SK-N-SH (cell line): ENCODE results near the gene SGPP2. TPM values are rescaled to one million over a fixed set of nuclear protein-coding genes. Genes with fewer than 3 reads are reported as not detected.

Experiments used
- CTCF ChIA-PET: fragments of 300-600, 350-600 bp; formaldehyde crosslinking; extraction: SDS; loops from one replicate; lab custom pipeline; 2021; lab: Yijun Ruan, JAX
- POLR2A ChIA-PET: fragments of 350-600 bp; sonication (Branson Sonifier 250); formaldehyde crosslinking; extraction: SDS; loops from one replicate; lab custom pipeline; 2020; ENCODE audit warnings: antibody characterized with exemption, inconsistent platforms; lab: Yijun Ruan, JAX
- DNase-seq: peaks from one replicate; pipeline ENCODE4 v3.0.0; 2012
- H2AFZ ChIP-seq: fragments of 200-600 bp; sonication (generic); 2 replicates; pipeline ENCODE4 v1.8.1; 2016; ENCODE audit warnings: antibody characterized with exemption, mild to moderate bottlenecking, low read depth
- H3F3A ChIP-seq: fragments of 200-600 bp; sonication (generic); replicated peaks from 2 replicates; pipeline ENCODE3; 2016; ENCODE audit warnings: antibody characterized with exemption, mild to moderate bottlenecking; ENCODE audit not compliant: insufficient read depth
- H3K27ac ChIP-seq, 2 experiments: fragments of 200-500 bp in 1 of 2; fragments of 200-600 bp in 1 of 2; sonication (Bioruptor generic) in 1 of 2; sonication (generic), shearing (Covaris generic) in 1 of 2; 2 replicates each; pipeline versions ENCODE4 v1.5.1 to v1.6.1; 2014 to 2016; ENCODE audit warnings: low read depth in 2 of 2, inconsistent platforms in 1 of 2, low read length in 1 of 2, mild to moderate bottlenecking in 1 of 2, mixed read lengths in 1 of 2
- H3K27me3 ChIP-seq: fragments of 200-600 bp; sonication (generic), shearing (Covaris generic); 2 replicates; pipeline ENCODE4 v1.6.1; 2016; ENCODE audit warnings: mixed run types; ENCODE audit not compliant: insufficient read depth
- H3K36me3 ChIP-seq, 2 experiments: fragments of 200-500 bp in 1 of 2; fragments of 200-600 bp in 1 of 2; sonication (Bioruptor generic) in 1 of 2; sonication (generic) in 1 of 2; replicated peaks in 1 of 2; 2 replicates each; pipeline versions ENCODE3 to v1.5.1; 2014 to 2016; ENCODE audit warnings: low read length in 1 of 2, mild to moderate bottlenecking in 1 of 2; ENCODE audit not compliant: insufficient read depth in 2 of 2, control insufficient read depth in 1 of 2
- H3K4me1 ChIP-seq, 2 experiments: fragments of 200-500 bp in 1 of 2; fragments of 200-600 bp in 1 of 2; sonication (Bioruptor generic) in 1 of 2; sonication (generic), shearing (Covaris generic) in 1 of 2; 2 replicates each; pipeline versions ENCODE4 v1.5.1 to v1.6.1; 2014 to 2016; ENCODE audit warnings: low read depth in 1 of 2, low read length in 1 of 2, mixed run types in 1 of 2; ENCODE audit not compliant: insufficient read depth in 2 of 2, control insufficient read depth in 1 of 2
- H3K4me2 ChIP-seq: fragments of 200-600 bp; sonication (generic), shearing (Covaris generic); 2 replicates; pipeline ENCODE4 v1.6.1; 2017; ENCODE audit warnings: mixed run types
- H3K4me3 ChIP-seq, 2 experiments: fragments of 200-500 bp in 1 of 2; fragments of 200-600 bp in 1 of 2; sonication (Bioruptor generic) in 1 of 2; sonication (generic), shearing (Covaris generic) in 1 of 2; 2 replicates each; pipeline versions ENCODE4 v1.5.1 to v1.8.1; 2014 to 2016; ENCODE audit warnings: low read depth in 2 of 2, inconsistent platforms in 1 of 2, low read length in 1 of 2, mild to moderate bottlenecking in 1 of 2, mixed read lengths in 1 of 2, moderate library complexity in 1 of 2
- H3K79me2 ChIP-seq: fragments of 200-600 bp; sonication (generic); 2 replicates; pipeline ENCODE4 v1.8.1; 2017; ENCODE audit warnings: mild to moderate bottlenecking; ENCODE audit not compliant: insufficient read depth
- H3K9ac ChIP-seq: fragments of 200-600 bp; sonication (generic); 2 replicates; pipeline ENCODE4 v1.6.1; 2017; ENCODE audit warnings: mixed run types
- H3K9me2 ChIP-seq: fragments of 200-600 bp; sonication (generic); 2 replicates; pipeline ENCODE4 v1.6.1; 2017; ENCODE audit warnings: mixed run types
- H3K9me3 ChIP-seq: fragments of 200-600 bp; sonication (generic); 2 replicates; pipeline ENCODE4 v1.6.1; 2017; ENCODE audit warnings: mixed run types, mild to moderate bottlenecking, moderate library complexity
- H4K20me1 ChIP-seq: fragments of 200-600 bp; sonication (generic); 2 replicates; pipeline ENCODE4 v1.6.1; 2017; ENCODE audit warnings: mild to moderate bottlenecking, mixed run types; ENCODE audit not compliant: insufficient read depth
- CHD2 ChIP-seq: fragments of 150-350 bp; IDR thresholded peaks from 2 replicates; pipeline ENCODE4 v1.6.1; 2018; ENCODE audit warnings: low read length; ENCODE audit not compliant: partially characterized antibody
- ELF1 ChIP-seq: IDR thresholded peaks from 2 replicates; pipeline ENCODE4 v1.4.0; 2012
- EP300 ChIP-seq, 2 experiments: IDR thresholded peaks; 2 replicates each; pipeline versions ENCODE4 v1.4.0 to v1.6.1; 2012; ENCODE audit warnings: borderline replicate concordance in 1 of 2, low read depth in 1 of 2, low read length in 1 of 2
- EZH2phosphoT487 ChIP-seq: fragments of 200-600 bp; sonication (generic); IDR thresholded peaks from 2 replicates; pipeline ENCODE4 v1.6.1; 2017; ENCODE audit warnings: low read depth, mixed run types, mild to moderate bottlenecking, antibody characterized with exemption, moderate library complexity, borderline replicate concordance
- FOSL2 ChIP-seq: IDR thresholded peaks from 2 replicates; pipeline ENCODE4 v1.4.0; 2012; ENCODE audit warnings: low read depth, mild to moderate bottlenecking, moderate library complexity, borderline replicate concordance
- FOXJ3 ChIP-seq: sonication (generic); formaldehyde crosslinking; IDR thresholded peaks from 2 replicates; pipeline ENCODE4 v1.5.1; 2020; ENCODE audit warnings: mild to moderate bottlenecking, missing genetic modification reagents
- GABPA ChIP-seq: IDR thresholded peaks from 2 replicates; pipeline ENCODE4 v1.4.0; 2012; ENCODE audit warnings: low read depth, mild to moderate bottlenecking
- GATA2 ChIP-seq: sonication (generic); formaldehyde crosslinking; IDR thresholded peaks from 2 replicates; pipeline ENCODE4 v1.5.0; 2020; ENCODE audit warnings: mild to moderate bottlenecking, missing genetic modification reagents
- RXRA ChIP-seq: IDR thresholded peaks from 2 replicates; pipeline ENCODE4 v1.4.0; 2012; ENCODE audit warnings: low read depth, mild to moderate bottlenecking, borderline replicate concordance
- TCF12 ChIP-seq: IDR thresholded peaks from 2 replicates; pipeline ENCODE4 v1.4.0; 2012
- TEAD4 ChIP-seq: IDR thresholded peaks from 2 replicates; pipeline ENCODE4 v1.4.0; 2012; ENCODE audit warnings: mild to moderate bottlenecking, borderline replicate concordance; ENCODE audit not compliant: insufficient read depth
- WGBS: methylation state at CpG from one replicate; pipeline ENCODE4 v1.1.6; 2017; ENCODE audit warnings: low lambda C conversion rate; 5-methylcytosine and 5-hydroxymethylcytosine counted together
- polyA plus RNA-seq, 3 experiments: library from polyadenylated mRNA; depleted of rRNA; stranded (reverse); fragments of >200 nt; gene quantifications; 2 replicates each; pipeline ENCODE4 v1.2.3, GENCODE V29; 2012
- TF ChIP-seq, protein P1 (sequence below): IDR thresholded peaks from 2 replicates; pipeline ENCODE4 v1.4.0; 2012; ENCODE audit warnings: low read depth, borderline replicate concordance
- TF ChIP-seq, protein P2 (sequence below): fragments of 200-600 bp; sonication (generic); IDR thresholded peaks from 2 replicates; pipeline ENCODE4 v1.6.1; 2017; ENCODE audit warnings: antibody characterized with exemption, mild to moderate bottlenecking, moderate library complexity
- TF ChIP-seq, protein P3 (sequence below): IDR thresholded peaks from 2 replicates; pipeline ENCODE4 v1.4.0; 2012; ENCODE audit warnings: low read depth
- TF ChIP-seq, protein P4 (sequence below): IDR thresholded peaks from 2 replicates; pipeline ENCODE4; 2012

The SGPP2 gene
- polyA plus RNA-seq, 1 of the 3 experiments (the other 2 are of a cell fraction) = 0.03 TPM

DNA sequence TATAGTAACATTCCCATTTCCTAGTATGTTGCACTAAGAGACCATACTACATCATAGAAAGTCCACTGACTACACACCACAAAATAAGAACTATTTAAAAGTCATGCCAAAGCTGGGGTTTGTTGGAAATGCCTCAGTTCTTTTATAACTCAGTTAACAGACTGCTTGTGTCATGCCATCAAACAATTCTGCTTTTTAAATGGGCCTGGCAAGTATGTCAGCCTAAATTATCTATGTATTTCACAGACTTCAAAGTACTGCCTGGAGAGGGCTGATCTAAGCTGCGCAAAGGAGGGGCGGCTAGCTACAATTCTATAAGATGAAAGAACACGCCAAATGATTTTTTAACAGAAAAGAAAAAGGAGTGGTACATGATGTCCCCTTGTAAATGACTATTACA lies 182.0 kb downstream of the SGPP2 start (continued):
- TF ChIP-seq, protein P1, sequence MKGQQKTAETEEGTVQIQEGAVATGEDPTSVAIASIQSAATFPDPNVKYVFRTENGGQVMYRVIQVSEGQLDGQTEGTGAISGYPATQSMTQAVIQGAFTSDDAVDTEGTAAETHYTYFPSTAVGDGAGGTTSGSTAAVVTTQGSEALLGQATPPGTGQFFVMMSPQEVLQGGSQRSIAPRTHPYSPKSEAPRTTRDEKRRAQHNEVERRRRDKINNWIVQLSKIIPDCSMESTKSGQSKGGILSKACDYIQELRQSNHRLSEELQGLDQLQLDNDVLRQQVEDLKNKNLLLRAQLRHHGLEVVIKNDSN = no peak

DNA sequence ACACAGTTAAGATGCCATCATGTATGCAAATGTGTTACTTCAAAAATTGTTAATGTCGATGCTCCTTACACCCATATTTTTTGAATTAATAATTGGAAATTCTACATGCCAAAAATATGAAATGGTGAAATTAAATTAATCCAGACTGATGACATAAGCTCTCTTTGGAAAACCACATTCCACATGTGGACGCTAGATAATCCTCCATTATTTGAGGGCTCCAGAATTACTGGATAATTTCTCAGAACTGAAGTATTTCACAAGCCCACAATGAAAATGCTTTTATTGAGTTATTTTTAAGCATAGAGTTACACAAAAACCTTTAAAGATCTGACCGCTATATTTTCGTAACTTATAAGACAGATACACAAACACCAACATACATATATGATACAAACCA lies 183.7 kb downstream of the SGPP2 start:
- no peak for DNase-seq
- 69% methylated on average over 4 of the region's 4 CpGs for WGBS
- ChIA-PET CTCF (interaction anchor here (1.7 kb wide), 1 partner anchor 290 kb away, joined by 4 read pairs; no protein-coding TSS in a partner anchor), POLR2A (no interaction called here)
- H3K27me3 ChIP-seq = no peaks in the 10 kb centered on the region
- no peaks in the 10 kb centered on the region for H3K79me2 ChIP-seq
- no peak overlapping the region for H3K27ac ChIP-seq
- no peaks in the 10 kb centered on the region for H4K20me1 ChIP-seq
- H3K4me2 ChIP-seq = no peak overlapping the region
- H2AFZ ChIP-seq = no peak overlapping the region
- peaks cover 3% of the 10 kb centered on the region for H3F3A ChIP-seq
- H3K4me3 ChIP-seq = no peak overlapping the region
- no peaks in the 10 kb centered on the region for H3K9me3 ChIP-seq
- H3K4me1 ChIP-seq = peaks cover 0 to 22% of the 10 kb centered on the region in 2 experiments; a peak in 2 of 4 replicates
- no peak for TF ChIP-seq FOXJ3
- no peak for TF ChIP-seq TCF12
- no peak for TF ChIP-seq EP300 (IDR thresholded peaks at IDR 0.05; ENCODE audit: borderline replicate concordance in 1 of 2, low read depth in 1 of 2, low read length in 1 of 2)
- no peak for TF ChIP-seq FOSL2
- no peak for TF ChIP-seq RXRA
- TF ChIP-seq ELF1 = no peak
- no peak for TF ChIP-seq CHD2
- TF ChIP-seq, protein P2, sequence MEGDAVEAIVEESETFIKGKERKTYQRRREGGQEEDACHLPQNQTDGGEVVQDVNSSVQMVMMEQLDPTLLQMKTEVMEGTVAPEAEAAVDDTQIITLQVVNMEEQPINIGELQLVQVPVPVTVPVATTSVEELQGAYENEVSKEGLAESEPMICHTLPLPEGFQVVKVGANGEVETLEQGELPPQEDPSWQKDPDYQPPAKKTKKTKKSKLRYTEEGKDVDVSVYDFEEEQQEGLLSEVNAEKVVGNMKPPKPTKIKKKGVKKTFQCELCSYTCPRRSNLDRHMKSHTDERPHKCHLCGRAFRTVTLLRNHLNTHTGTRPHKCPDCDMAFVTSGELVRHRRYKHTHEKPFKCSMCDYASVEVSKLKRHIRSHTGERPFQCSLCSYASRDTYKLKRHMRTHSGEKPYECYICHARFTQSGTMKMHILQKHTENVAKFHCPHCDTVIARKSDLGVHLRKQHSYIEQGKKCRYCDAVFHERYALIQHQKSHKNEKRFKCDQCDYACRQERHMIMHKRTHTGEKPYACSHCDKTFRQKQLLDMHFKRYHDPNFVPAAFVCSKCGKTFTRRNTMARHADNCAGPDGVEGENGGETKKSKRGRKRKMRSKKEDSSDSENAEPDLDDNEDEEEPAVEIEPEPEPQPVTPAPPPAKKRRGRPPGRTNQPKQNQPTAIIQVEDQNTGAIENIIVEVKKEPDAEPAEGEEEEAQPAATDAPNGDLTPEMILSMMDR = no peak
- TF ChIP-seq EZH2phosphoT487 = no peak
- no peak for TF ChIP-seq GATA2 (CRISPR knock-in tag)
- no peak for TF ChIP-seq TEAD4
- TF ChIP-seq, protein P3, sequence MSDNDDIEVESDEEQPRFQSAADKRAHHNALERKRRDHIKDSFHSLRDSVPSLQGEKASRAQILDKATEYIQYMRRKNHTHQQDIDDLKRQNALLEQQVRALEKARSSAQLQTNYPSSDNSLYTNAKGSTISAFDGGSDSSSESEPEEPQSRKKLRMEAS = no peak
- no peak overlapping the region for H3K9ac ChIP-seq
- peaks cover 23 to 29% of the 10 kb centered on the region in 2 experiments for H3K36me3 ChIP-seq
- H3K9me2 ChIP-seq = no peaks in the 10 kb centered on the region

DNA sequence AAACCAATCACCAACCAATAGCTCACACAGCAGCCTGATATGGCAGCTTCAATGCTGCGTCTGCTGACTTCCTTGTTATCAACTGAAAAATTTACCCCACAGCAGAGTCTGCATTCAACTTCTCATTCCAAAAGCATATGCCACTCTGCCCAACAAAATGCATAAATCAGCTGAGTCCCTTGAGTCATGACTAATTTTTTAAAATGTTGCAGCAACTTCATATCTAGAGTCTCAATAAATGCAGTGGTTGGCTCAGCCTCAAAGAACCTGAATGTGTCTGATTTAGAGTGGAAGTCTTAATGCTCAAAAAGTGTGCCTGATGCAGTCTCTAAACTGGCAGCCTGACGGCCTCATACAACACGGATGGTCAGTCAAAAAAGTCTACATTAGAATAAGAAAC lies 185.0 kb downstream of the SGPP2 start:
- H3K27me3 ChIP-seq = no peaks in the 10 kb centered on the region
- H3F3A ChIP-seq = peaks cover 9% of the 10 kb centered on the region
- H3K4me3 ChIP-seq = no peak overlapping the region
- CTCF ChIA-PET = interaction anchor here (2.0 kb wide), 1 partner anchor 47 kb away, joined by 6 read pairs; no protein-coding TSS in a partner anchor
- H2AFZ ChIP-seq = no peak overlapping the region
- H3K9ac ChIP-seq = no peak overlapping the region
- WGBS = 80% methylated on average over 3 of the region's 3 CpGs
- no peaks in the 10 kb centered on the region for H3K9me2 ChIP-seq
- DNase-seq = no peak
- no peaks in the 10 kb centered on the region for H3K9me3 ChIP-seq
- TF ChIP-seq FOSL2 (peak; percentile 29; the same call in 1 of the 2 replicates), TCF12 (0 out of 2 replicates have a peak, but pooled peaks have one; percentile 4), GABPA (no peak)
- TF ChIP-seq, protein P4, sequence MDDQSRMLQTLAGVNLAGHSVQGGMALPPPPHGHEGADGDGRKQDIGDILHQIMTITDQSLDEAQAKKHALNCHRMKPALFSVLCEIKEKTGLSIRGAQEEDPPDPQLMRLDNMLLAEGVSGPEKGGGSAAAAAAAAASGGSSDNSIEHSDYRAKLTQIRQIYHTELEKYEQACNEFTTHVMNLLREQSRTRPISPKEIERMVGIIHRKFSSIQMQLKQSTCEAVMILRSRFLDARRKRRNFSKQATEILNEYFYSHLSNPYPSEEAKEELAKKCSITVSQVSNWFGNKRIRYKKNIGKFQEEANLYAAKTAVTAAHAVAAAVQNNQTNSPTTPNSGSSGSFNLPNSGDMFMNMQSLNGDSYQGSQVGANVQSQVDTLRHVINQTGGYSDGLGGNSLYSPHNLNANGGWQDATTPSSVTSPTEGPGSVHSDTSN = peak; percentile 75
- peaks cover 0 to 21% of the 10 kb centered on the region in 2 experiments; a peak in 2 of 4 replicates for H3K4me1 ChIP-seq
- peak overlapping the region in 1 of 2 experiments; percentile 22; a peak in 2 of 4 replicates for H3K27ac ChIP-seq
- no peaks in the 10 kb centered on the region for H4K20me1 ChIP-seq
- POLR2A ChIA-PET = no interaction called here
- H3K36me3 ChIP-seq = peaks cover 24 to 34% of the 10 kb centered on the region in 2 experiments
- H3K79me2 ChIP-seq = no peaks in the 10 kb centered on the region
- H3K4me2 ChIP-seq = no peak overlapping the region
